CD8-positive, alpha-beta memory T cell (primary cell): Measurements from ENCODE around the gene EFNA2. TPM values are rescaled to one million over a fixed set of nuclear protein-coding genes. Genes with fewer than 3 reads are reported as not detected.

Source experiments
- CTCF ChIA-PET: fragments of 350-600 bp; sonication (Branson Sonifier 250); formaldehyde crosslinking; loops from one replicate; lab custom pipeline; 2021; ENCODE audit warnings: antibody characterized with exemption; lab: Charles Lee
- POLR2A ChIA-PET: fragments of 350-600 bp; sonication (Branson Sonifier 250); formaldehyde crosslinking; loops from one replicate; lab custom pipeline; 2021; ENCODE audit warnings: antibody characterized with exemption; lab: Charles Lee
- DNase-seq, 5 donors: peaks; one replicate each; pipeline versions ENCODE4 v3.0.0 to v3.0.0-alpha.2; 2020 to 2022; ENCODE audit warnings: mixed read lengths in 1 of 5
- H3K27ac ChIP-seq: one replicate; pipeline ENCODE4 v1.7.0; 2013; ENCODE audit warnings: low read depth, mild to moderate bottlenecking, low read length, moderate library complexity
- H3K27me3 ChIP-seq: 2 replicates; pipeline ENCODE4 v1.7.0; 2013; ENCODE audit warnings: low read length, mild to moderate bottlenecking; ENCODE audit not compliant: insufficient read depth, poor library complexity, severe bottlenecking
- H3K36me3 ChIP-seq: 2 replicates; pipeline ENCODE4 v1.7.0; 2013; ENCODE audit warnings: mild to moderate bottlenecking, low read length, moderate library complexity; ENCODE audit not compliant: insufficient read depth
- H3K4me1 ChIP-seq: 2 replicates; pipeline ENCODE4 v1.7.0; 2013; ENCODE audit warnings: mild to moderate bottlenecking, low read length, moderate library complexity; ENCODE audit not compliant: insufficient read depth
- H3K4me3 ChIP-seq: 2 replicates; pipeline ENCODE4 v1.7.0; 2013; ENCODE audit warnings: mild to moderate bottlenecking, low read length
- H3K9me3 ChIP-seq: 2 replicates; pipeline ENCODE4 v1.7.0; 2013; ENCODE audit warnings: mild to moderate bottlenecking, low read length
- H3K27ac Mint-ChIP-seq, 8 donors: one replicate each; pipeline ENCODE4 v1.8.0; 2020 to 2021; ENCODE audit warnings: mixed read lengths in 8 of 8, mild to moderate bottlenecking in 6 of 8, inconsistent platforms in 3 of 8, moderate library complexity in 3 of 8
- H3K27me3 Mint-ChIP-seq, 2 donors: one replicate each; pipeline ENCODE4 v1.8.0; 2020 to 2021; ENCODE audit warnings: mixed read lengths in 2 of 2, mild to moderate bottlenecking in 1 of 2, moderate library complexity in 1 of 2
- H3K36me3 Mint-ChIP-seq, 3 donors: one replicate each; pipeline ENCODE4 v1.8.0; 2020 to 2021; ENCODE audit warnings: mixed read lengths in 3 of 3, inconsistent platforms in 1 of 3, mild to moderate bottlenecking in 1 of 3
- H3K4me1 Mint-ChIP-seq, 3 donors: one replicate each; pipeline ENCODE4 v1.8.0; 2020 to 2021; ENCODE audit warnings: mixed read lengths in 3 of 3, inconsistent platforms in 1 of 3, mild to moderate bottlenecking in 1 of 3
- H3K4me3 Mint-ChIP-seq, 7 donors: one replicate each; pipeline ENCODE4 v1.8.0; 2020 to 2021; ENCODE audit warnings: mixed read lengths in 7 of 7, mild to moderate bottlenecking in 6 of 7, moderate library complexity in 4 of 7, inconsistent platforms in 2 of 7
- H3K9me3 Mint-ChIP-seq, 5 donors: one replicate each; pipeline ENCODE4 v1.8.0; 2020 to 2022; ENCODE audit warnings: mixed read lengths in 5 of 5, mild to moderate bottlenecking in 3 of 5, moderate library complexity in 2 of 5, inconsistent platforms in 1 of 5
- polyA plus RNA-seq: library from polyadenylated mRNA; unstranded; fragments of 300-500 nt; fragmentation: Illumina TruSeq; gene quantifications from one replicate; pipeline ENCODE4 v1.2.3, GENCODE V29; 2021
- total RNA-seq, 2 experiments: library from RNA; stranded (reverse); gene quantifications; one replicate each; pipeline ENCODE4 v1.2.3, GENCODE V29; 2021

EFNA2 gene
- total and polyA plus RNA-seq, 3 experiments from 2014 or later = not detected

GRCh38 chr19:1249990-1250436, 35.7 kb upstream of the EFNA2 start:
- Mint-ChIP-seq H3K27ac (peak overlapping the region; percentile 80 to 100 (median 90)), H3K36me3 (peaks cover 0 to 25% (median 3%) of the 10 kb centered on the region in 3 donors), H3K4me3 (peak overlapping the region; percentile 81 to 100 (median 90)), H3K9me3 (no peaks in the 10 kb centered on the region), H3K4me1 (peaks cover 5 to 21% (median 13%) of the 10 kb centered on the region in 3 donors), H3K27me3 (peaks cover 0 to 10% of the 10 kb centered on the region in 2 donors)
- Histone ChIP-seq H3K4me3 (peak overlapping the region; percentile 62), H3K4me1 (peaks cover 32% of the 10 kb centered on the region), H3K27me3 (no peaks in the 10 kb centered on the region), H3K9me3 (no peaks in the 10 kb centered on the region), H3K36me3 (peaks cover 12% of the 10 kb centered on the region), H3K27ac (peak overlapping the region; percentile 92)
- peak in 1 of 5 donors; percentile 49 for DNase-seq
- CTCF ChIA-PET = interaction anchor here (1.0 kb wide), 1 partner anchor 17 kb away, joined by 6 read pairs; no protein-coding TSS in a partner anchor
- POLR2A ChIA-PET = interaction anchor here (0.7 to 2.2 kb wide), 3 partner anchors 9 to 19 kb away, joined by 3 to 22 read pairs (median 6); partner anchors contain the start of gene CIRBP

DNA sequence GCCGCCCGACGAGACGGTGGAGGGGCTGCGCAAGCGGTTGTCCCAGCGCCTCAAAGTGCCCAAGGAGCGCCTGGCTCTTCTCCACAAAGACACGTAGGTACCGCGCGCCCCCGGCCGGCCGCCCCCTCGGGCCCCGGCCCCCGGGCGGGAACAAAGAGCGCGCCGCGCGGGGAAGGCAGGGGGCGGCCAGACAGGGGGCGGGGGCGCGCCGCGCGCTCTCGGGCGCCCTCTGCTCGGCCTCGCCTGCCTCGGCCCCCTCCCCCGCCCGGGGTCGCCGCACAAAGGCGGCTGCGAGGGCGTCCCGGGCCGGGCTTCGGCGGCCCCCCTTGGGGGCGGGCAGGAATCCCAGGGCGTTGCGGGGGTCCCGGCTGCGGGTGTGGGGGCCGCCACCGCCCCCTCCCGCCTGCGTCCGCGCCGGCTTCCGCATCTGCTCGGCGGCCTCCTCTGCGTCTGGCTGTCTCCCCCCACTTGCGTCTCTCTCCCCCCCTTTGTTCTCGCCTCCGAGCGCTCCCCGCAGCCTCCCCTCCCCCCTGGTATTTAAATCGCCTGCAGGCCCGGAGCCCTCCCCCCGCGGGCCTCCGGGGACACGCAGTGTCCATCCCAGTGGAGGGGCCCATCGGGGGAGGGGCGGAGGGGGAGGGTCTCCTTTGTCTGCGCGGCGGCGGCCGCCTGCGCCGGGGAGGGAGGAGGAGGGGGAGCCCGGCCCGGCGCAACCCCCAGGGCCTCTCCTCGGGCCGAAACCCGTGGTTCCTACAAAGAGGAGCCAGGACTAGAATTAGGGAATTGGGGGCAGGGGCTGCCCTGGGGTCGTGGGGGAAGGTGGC, 35.0 kb upstream of the EFNA2 start:
- H3K4me3 ChIP-seq = peak overlapping the region; percentile 83

GRCh38 chr19:1251330-1252220, 34.1 kb upstream of the EFNA2 start:
- H3K27me3 Mint-ChIP-seq = peaks cover 0 to 10% of the 10 kb centered on the region in 2 donors
- H3K27ac ChIP-seq = peak overlapping the region; percentile 92
- CTCF ChIA-PET = interaction anchor here (7.9 kb wide), 1 partner anchor 16 kb away, joined by 99 read pairs; the partner anchor contains the start of gene CIRBP
- POLR2A ChIA-PET = interaction anchor here (0.6 to 3.5 kb wide), 4 partner anchors 12 to 165 kb away, joined by 4 to 86 read pairs (median 8); partner anchors contain the start of gene CIRBP
- H3K27me3 ChIP-seq = no peaks in the 10 kb centered on the region
- H3K4me1 ChIP-seq = peaks cover 39% of the 10 kb centered on the region
- H3K27ac Mint-ChIP-seq = peak overlapping the region; percentile 85 to 100 (median 96)
- peak; percentile 59 to 81 (median 67) for DNase-seq
- peaks cover 22% of the 10 kb centered on the region for H3K36me3 ChIP-seq
- H3K9me3 ChIP-seq = no peaks in the 10 kb centered on the region
- no peaks in the 10 kb centered on the region for H3K9me3 Mint-ChIP-seq
- peak overlapping the region; percentile 90 to 98 (median 95) for H3K4me3 Mint-ChIP-seq
- peaks cover 0 to 41% (median 3%) of the 10 kb centered on the region in 3 donors for H3K36me3 Mint-ChIP-seq
- peaks cover 5 to 29% (median 13%) of the 10 kb centered on the region in 3 donors for H3K4me1 Mint-ChIP-seq
- H3K4me3 ChIP-seq = peak overlapping the region; percentile 83

More for the DNA sequence above, 35.0 kb upstream of the EFNA2 start:
- CTCF ChIA-PET = interaction anchor here (1.0 kb wide), 1 partner anchor 16 kb away, joined by 6 read pairs; no protein-coding TSS in a partner anchor
- POLR2A ChIA-PET = interaction anchor here (0.6 to 3.5 kb wide), 6 partner anchors 9 to 166 kb away, joined by 3 to 86 read pairs (median 7); partner anchors contain the start of gene CIRBP
- Mint-ChIP-seq H3K4me3 (peak overlapping the region; percentile 90 to 98 (median 95)), H3K36me3 (peaks cover 0 to 32% (median 3%) of the 10 kb centered on the region in 3 donors), H3K4me1 (peaks cover 5 to 27% (median 13%) of the 10 kb centered on the region in 3 donors), H3K27me3 (peaks cover 0 to 10% of the 10 kb centered on the region in 2 donors), H3K27ac (peak overlapping the region; percentile 85 to 100 (median 96)), H3K9me3 (no peaks in the 10 kb centered on the region)
- H3K36me3 ChIP-seq = peaks cover 18% of the 10 kb centered on the region
- peaks cover 33% of the 10 kb centered on the region for H3K4me1 ChIP-seq
- no peaks in the 10 kb centered on the region for H3K27me3 ChIP-seq
- peak; percentile 58 to 87 (median 77) for DNase-seq
- H3K9me3 ChIP-seq = no peaks in the 10 kb centered on the region
- H3K27ac ChIP-seq = peak overlapping the region; percentile 92

GRCh38 chr19:1252221-1252820, 33.4 kb upstream of the EFNA2 start:
- peaks cover 6 to 33% (median 13%) of the 10 kb centered on the region in 3 donors for H3K4me1 Mint-ChIP-seq
- DNase-seq = peak; percentile 55 to 89 (median 75)
- H3K9me3 ChIP-seq = no peaks in the 10 kb centered on the region
- ChIA-PET CTCF (interaction anchor here (0.9 to 7.9 kb wide), 5 partner anchors 8 to 20 kb away, joined by 3 to 99 read pairs (median 5); partner anchors contain the start of gene CIRBP), POLR2A (interaction anchor here (0.5 to 4.8 kb wide), 13 partner anchors 8 to 1533 kb away, joined by 3 to 86 read pairs (median 7); partner anchors contain the start of genes CIRBP, FAM174C, RNU6-2 and THOP1)
- peak overlapping the region; percentile 83 for H3K4me3 ChIP-seq
- H3K27me3 ChIP-seq = no peaks in the 10 kb centered on the region
- peaks cover 22% of the 10 kb centered on the region for H3K36me3 ChIP-seq
- peak overlapping the region; percentile 92 for H3K27ac ChIP-seq
- peaks cover 46% of the 10 kb centered on the region for H3K4me1 ChIP-seq
- no peaks in the 10 kb centered on the region for H3K9me3 Mint-ChIP-seq
- peaks cover 0 to 10% of the 10 kb centered on the region in 2 donors for H3K27me3 Mint-ChIP-seq
- H3K27ac Mint-ChIP-seq = peak overlapping the region; percentile 70 to 100 (median 90)
- peaks cover under 1 to 44% (median 3%) of the 10 kb centered on the region in 3 donors for H3K36me3 Mint-ChIP-seq
- H3K4me3 Mint-ChIP-seq = peak overlapping the region; percentile 90 to 98 (median 95)

DNA sequence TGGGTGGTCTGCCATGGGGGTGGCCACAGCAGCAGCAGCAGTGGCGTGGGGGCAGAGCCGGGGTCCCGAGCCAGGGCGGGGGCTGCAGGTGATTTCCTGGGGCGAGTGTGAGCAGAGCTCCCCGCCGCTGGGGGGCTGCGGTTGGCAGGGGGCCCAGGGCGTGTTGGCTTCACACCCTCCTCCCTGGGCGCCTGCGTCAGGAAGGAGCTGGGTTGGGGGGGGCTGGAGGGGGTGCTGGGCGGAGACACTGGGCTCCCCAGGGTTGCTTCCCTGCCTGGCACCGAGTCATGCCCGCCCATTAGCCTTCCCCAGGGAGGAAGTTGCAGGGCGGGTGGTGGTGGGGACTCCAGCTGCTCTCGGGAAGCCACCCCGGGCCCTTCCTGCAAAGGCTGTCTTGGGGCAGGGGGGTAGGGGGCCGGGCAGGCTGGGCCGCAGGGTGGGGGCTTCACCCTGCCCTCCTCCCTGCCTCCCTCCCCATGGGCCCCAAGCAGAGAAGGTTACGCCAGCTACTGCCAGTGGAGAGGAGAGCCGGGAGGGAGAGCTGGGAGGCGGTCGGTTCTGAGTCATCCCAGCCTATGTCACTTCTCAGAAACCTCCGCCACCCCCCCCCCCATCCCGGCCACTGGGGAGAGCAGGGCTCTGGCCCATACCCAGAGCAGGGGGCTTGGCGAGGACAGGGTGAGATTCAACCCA, 32.7 kb upstream of the EFNA2 start:
- Histone ChIP-seq H3K27me3 (no peaks in the 10 kb centered on the region), H3K9me3 (no peaks in the 10 kb centered on the region), H3K4me1 (peaks cover 46% of the 10 kb centered on the region), H3K36me3 (peaks cover 28% of the 10 kb centered on the region), H3K27ac (peak overlapping the region; percentile 92), H3K4me3 (peak overlapping the region; percentile 83)
- H3K27me3 Mint-ChIP-seq = peaks cover 0 to 10% of the 10 kb centered on the region in 2 donors
- DNase-seq = peak; percentile 77 to 93 (median 84)
- peaks cover 4 to 51% (median 7%) of the 10 kb centered on the region in 3 donors for H3K36me3 Mint-ChIP-seq
- ChIA-PET CTCF (interaction anchor here (0.9 to 7.9 kb wide), 5 partner anchors 9 to 19 kb away, joined by 3 to 99 read pairs (median 5); partner anchors contain the start of gene CIRBP), POLR2A (interaction anchor here (0.5 to 4.8 kb wide), 12 partner anchors 9 to 1532 kb away, joined by 3 to 86 read pairs (median 6); partner anchors contain the start of genes CIRBP, FAM174C, RNU6-2 and THOP1)
- no peaks in the 10 kb centered on the region for H3K9me3 Mint-ChIP-seq
- peak overlapping the region; percentile 55 to 98 (median 92) for H3K4me3 Mint-ChIP-seq
- peaks cover 13 to 39% (median 18%) of the 10 kb centered on the region in 3 donors for H3K4me1 Mint-ChIP-seq
- H3K27ac Mint-ChIP-seq = peak overlapping the region; percentile 56 to 100 (median 86)

DNA sequence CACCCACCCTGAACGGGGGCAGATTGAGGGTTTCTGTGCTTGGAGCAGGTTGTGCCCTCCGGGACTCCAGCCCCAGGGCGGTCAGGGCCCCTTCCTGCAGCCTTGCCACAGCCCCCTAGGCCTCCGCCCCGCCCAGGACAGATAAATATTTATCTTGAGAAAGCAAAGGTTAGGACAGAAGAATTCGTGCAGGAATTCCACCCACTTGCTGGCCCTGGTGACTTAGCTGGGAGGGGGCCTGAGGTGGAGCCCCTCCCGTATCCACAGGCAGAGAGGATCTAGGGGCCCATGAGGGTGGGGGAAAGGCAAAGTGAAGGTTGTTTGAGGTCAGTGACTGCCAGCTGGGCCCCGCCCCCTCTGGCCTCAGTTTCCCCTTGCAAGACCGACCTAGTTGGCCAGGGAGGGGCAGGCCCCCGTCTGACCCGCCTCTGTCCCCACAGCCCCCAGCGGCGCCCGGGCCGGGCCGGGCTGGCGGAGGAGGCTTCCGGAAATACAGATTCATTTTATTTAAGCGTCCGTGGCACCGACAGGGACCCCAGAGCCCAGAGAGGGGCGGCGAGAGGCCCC, 32.1 kb upstream of the EFNA2 start:
- POLR2A ChIA-PET = interaction anchor here (1.0 to 4.8 kb wide), 7 partner anchors 8 to 223 kb away, joined by 5 to 86 read pairs (median 12); partner anchors contain the start of genes CIRBP and FAM174C
- peak overlapping the region; percentile 56 to 100 (median 85) for H3K27ac Mint-ChIP-seq
- H3K9me3 Mint-ChIP-seq = no peaks in the 10 kb centered on the region
- DNase-seq = no peak
- peak overlapping the region; percentile 92 for H3K27ac ChIP-seq
- peak overlapping the region; percentile 51 to 98 (median 66) for H3K4me3 Mint-ChIP-seq
- peaks cover 52% of the 10 kb centered on the region for H3K4me1 ChIP-seq
- CTCF ChIA-PET = interaction anchor here (1.1 to 7.9 kb wide), 4 partner anchors 9 to 19 kb away, joined by 4 to 99 read pairs (median 22); partner anchors contain the start of gene CIRBP
- peaks cover 4 to 56% (median 7%) of the 10 kb centered on the region in 3 donors for H3K36me3 Mint-ChIP-seq
- H3K27me3 Mint-ChIP-seq = peaks cover 0 to 10% of the 10 kb centered on the region in 2 donors
- H3K4me3 ChIP-seq = peak overlapping the region; percentile 34
- H3K27me3 ChIP-seq = no peaks in the 10 kb centered on the region
- H3K4me1 Mint-ChIP-seq = peaks cover 19 to 46% (median 24%) of the 10 kb centered on the region in 3 donors
- no peaks in the 10 kb centered on the region for H3K9me3 ChIP-seq
- H3K36me3 ChIP-seq = peaks cover 30% of the 10 kb centered on the region
